ENCODE results near the gene ARMC2. TPM values are rescaled to one million over a fixed set of nuclear protein-coding genes. Genes with fewer than 3 reads are reported as not detected.

ARMC2 gene
- polyA plus RNA-seq, 3 donors = 1.7 to 7.4 (median 3.5) TPM

- H3K4me1 Mint-ChIP-seq = peaks cover 4% of the 10 kb centered on the region
- H3K9me3 Mint-ChIP-seq = peaks cover 0 to 2% (median 0%) of the 10 kb centered on the region in 7 donors
- no peak overlapping the region for H3K4me2 ChIP-seq (replicated peaks; ENCODE audit: extremely low read depth, low read length, poor library complexity, severe bottlenecking)
- peak in 1 of 3 donors; percentile 33 for DNase-seq
- no peaks in the 10 kb centered on the region for H3K9me3 ChIP-seq (replicated peaks in 1 of 2; ENCODE audit: control insufficient read depth in 1 of 2, insufficient read depth in 1 of 2, low read length in 2 of 2)
- H3K4me3 ChIP-seq (replicated peaks in 1 of 3; ENCODE audit: low read depth in 2 of 3, low read length in 3 of 3) = no peak overlapping the region
- TF ChIP-seq, protein P1, sequence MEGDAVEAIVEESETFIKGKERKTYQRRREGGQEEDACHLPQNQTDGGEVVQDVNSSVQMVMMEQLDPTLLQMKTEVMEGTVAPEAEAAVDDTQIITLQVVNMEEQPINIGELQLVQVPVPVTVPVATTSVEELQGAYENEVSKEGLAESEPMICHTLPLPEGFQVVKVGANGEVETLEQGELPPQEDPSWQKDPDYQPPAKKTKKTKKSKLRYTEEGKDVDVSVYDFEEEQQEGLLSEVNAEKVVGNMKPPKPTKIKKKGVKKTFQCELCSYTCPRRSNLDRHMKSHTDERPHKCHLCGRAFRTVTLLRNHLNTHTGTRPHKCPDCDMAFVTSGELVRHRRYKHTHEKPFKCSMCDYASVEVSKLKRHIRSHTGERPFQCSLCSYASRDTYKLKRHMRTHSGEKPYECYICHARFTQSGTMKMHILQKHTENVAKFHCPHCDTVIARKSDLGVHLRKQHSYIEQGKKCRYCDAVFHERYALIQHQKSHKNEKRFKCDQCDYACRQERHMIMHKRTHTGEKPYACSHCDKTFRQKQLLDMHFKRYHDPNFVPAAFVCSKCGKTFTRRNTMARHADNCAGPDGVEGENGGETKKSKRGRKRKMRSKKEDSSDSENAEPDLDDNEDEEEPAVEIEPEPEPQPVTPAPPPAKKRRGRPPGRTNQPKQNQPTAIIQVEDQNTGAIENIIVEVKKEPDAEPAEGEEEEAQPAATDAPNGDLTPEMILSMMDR (IDR thresholded peaks at IDR 0.05) = peak; percentile 65
- H4K20me1 ChIP-seq (ENCODE audit: insufficient read depth, low read length) = no peaks in the 10 kb centered on the region
- H3K27ac ChIP-seq (ENCODE audit: low read depth in 1 of 2, low read length in 2 of 2) = no peak overlapping the region
- H3K4me3 Mint-ChIP-seq = no peak overlapping the region
- no peaks in the 10 kb centered on the region for H3K4me1 ChIP-seq (ENCODE audit: control insufficient read depth in 1 of 2, insufficient read depth in 2 of 2, low read length in 2 of 2)
- H3K27me3 ChIP-seq (ENCODE audit: control insufficient read depth in 2 of 2, insufficient read depth in 2 of 2, low read length in 2 of 2) = no peaks in the 10 kb centered on the region
- H2AFZ ChIP-seq (ENCODE audit: insufficient read depth, low read depth, low read length, poor library complexity, severe bottlenecking) = no peak overlapping the region
- intact Hi-C loops (cut with micrococcal nuclease) = no loop called here
- H3K27me3 Mint-ChIP-seq (ENCODE audit: low read depth in 3 of 3) = peaks cover 1 to 6% (median 3%) of the 10 kb centered on the region in 3 donors
- 78% methylated on average over 3 of the region's 4 CpGs for WGBS (ENCODE audit: insufficient coverage)
- no peak overlapping the region for H3K9ac ChIP-seq (ENCODE audit: insufficient read depth, low read length, poor library complexity, severe bottlenecking)
- H3K27ac Mint-ChIP-seq = no peak overlapping the region
- no peaks in the 10 kb centered on the region for H3K36me3 ChIP-seq (replicated peaks in 1 of 2; ENCODE audit: control insufficient read depth in 1 of 2, insufficient read depth in 2 of 2, low read length in 2 of 2)
- no peaks in the 10 kb centered on the region for H3K79me2 ChIP-seq (ENCODE audit: insufficient read depth, low read length)
- no peaks in the 10 kb centered on the region for H3K36me3 Mint-ChIP-seq
These were observed 66.2 kb downstream of the ARMC2 start for GRCh38 chr6:108914235-108915022.

DNA sequence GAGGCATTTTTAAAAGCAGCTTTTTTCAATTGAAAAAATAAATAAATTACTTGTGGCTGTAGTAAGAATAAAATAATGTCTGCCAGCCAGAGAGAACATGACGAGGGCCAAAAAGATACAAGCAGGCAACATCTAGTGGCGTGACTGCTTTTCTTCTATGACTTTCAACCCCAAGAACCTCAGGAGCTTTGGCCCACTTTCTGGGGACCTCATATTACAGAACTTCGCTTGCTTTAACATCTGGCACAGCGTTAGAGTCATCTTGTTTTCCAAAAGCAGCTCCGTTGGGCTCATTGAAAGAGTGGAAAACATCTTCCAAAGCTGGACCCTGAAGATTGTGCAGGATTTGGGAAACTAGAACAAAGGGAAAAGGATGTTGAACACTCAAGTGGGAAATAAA is 67.0 kb downstream of the ARMC2 start:
- H3K79me2 ChIP-seq (ENCODE audit: insufficient read depth, low read length) = no peaks in the 10 kb centered on the region
- peaks cover 1 to 8% (median 5%) of the 10 kb centered on the region in 3 donors for H3K27me3 Mint-ChIP-seq (ENCODE audit: low read depth in 3 of 3)
- intact Hi-C loops (cut with micrococcal nuclease) = no loop called here
- H3K9me3 ChIP-seq (replicated peaks in 1 of 2; ENCODE audit: control insufficient read depth in 1 of 2, insufficient read depth in 1 of 2, low read length in 2 of 2) = no peaks in the 10 kb centered on the region
- H3K4me1 ChIP-seq (ENCODE audit: control insufficient read depth in 1 of 2, insufficient read depth in 2 of 2, low read length in 2 of 2) = peaks cover under 1 to 4% of the 10 kb centered on the region in 2 donors
- H3K4me1 Mint-ChIP-seq = peaks cover 4% of the 10 kb centered on the region
- WGBS (ENCODE audit: insufficient coverage) = 92% methylated on average over 4 of the region's 5 CpGs
- peaks cover 0 to 2% (median 0%) of the 10 kb centered on the region in 7 donors for H3K9me3 Mint-ChIP-seq
- no peak overlapping the region for H3K27ac ChIP-seq (ENCODE audit: low read depth in 1 of 2, low read length in 2 of 2)
- no peak overlapping the region for H3K4me2 ChIP-seq (replicated peaks; ENCODE audit: extremely low read depth, low read length, poor library complexity, severe bottlenecking)
- H4K20me1 ChIP-seq (ENCODE audit: insufficient read depth, low read length) = no peaks in the 10 kb centered on the region
- H3K27ac Mint-ChIP-seq = no peak overlapping the region
- H3K4me3 Mint-ChIP-seq = no peak overlapping the region
- H2AFZ ChIP-seq (ENCODE audit: insufficient read depth, low read depth, low read length, poor library complexity, severe bottlenecking) = no peak overlapping the region
- DNase-seq = no peak
- no peak overlapping the region for H3K9ac ChIP-seq (ENCODE audit: insufficient read depth, low read length, poor library complexity, severe bottlenecking)
- no peaks in the 10 kb centered on the region for H3K36me3 Mint-ChIP-seq
- TF ChIP-seq, protein P1 (IDR thresholded peaks at IDR 0.05) = no peak
- H3K4me3 ChIP-seq (replicated peaks in 1 of 3; ENCODE audit: low read depth in 2 of 3, low read length in 3 of 3) = no peak overlapping the region
- H3K36me3 ChIP-seq (replicated peaks in 1 of 2; ENCODE audit: control insufficient read depth in 1 of 2, insufficient read depth in 2 of 2, low read length in 2 of 2) = no peaks in the 10 kb centered on the region
- H3K27me3 ChIP-seq (ENCODE audit: control insufficient read depth in 2 of 2, insufficient read depth in 2 of 2, low read length in 2 of 2) = no peaks in the 10 kb centered on the region

All from CD14-positive monocyte (primary cell).